Measurements from ENCODE around the gene WASF3. TPM values are rescaled to one million over a fixed set of nuclear protein-coding genes. Genes with fewer than 3 reads are reported as not detected.

WASF3 gene
- total and polyA plus RNA-seq, 2 experiments from 2014 or later = 9.9 to 20.7 TPM

DNA sequence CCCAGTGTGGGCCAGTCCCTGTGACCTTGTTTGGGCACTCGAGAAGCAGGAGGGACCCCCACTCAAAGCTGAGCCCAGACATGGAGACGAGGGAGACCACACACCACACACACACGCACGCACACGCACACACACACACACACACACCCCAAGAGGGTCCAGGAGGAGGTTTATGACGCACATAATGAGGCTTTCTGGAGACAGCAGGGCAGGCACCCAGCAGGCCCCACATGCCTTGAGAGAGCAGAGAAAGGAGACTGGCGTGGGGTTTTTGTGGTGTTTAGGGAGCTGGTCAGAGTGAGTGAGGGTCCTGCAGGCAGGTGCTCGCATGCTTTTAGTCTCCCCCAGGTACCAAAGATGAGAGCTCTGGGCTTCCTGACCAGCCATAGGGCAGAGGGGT, 160.7 kb downstream of the WASF3 start:
- Histone ChIP-seq H3K79me2 (replicated peaks; ENCODE audit: insufficient read depth) (no peaks in the 10 kb centered on the region), H3K4me2 (no peak overlapping the region), H3K27ac (ENCODE audit: low read depth) (no peak overlapping the region), H2AFZ (no peak overlapping the region), H3K4me1 (ENCODE audit: insufficient read depth) (no peaks in the 10 kb centered on the region), H3K9me2 (ENCODE audit: insufficient read depth) (no peaks in the 10 kb centered on the region), H4K20me1 (replicated peaks; ENCODE audit: insufficient read depth) (no peaks in the 10 kb centered on the region), H3F3A (replicated peaks; ENCODE audit: low read depth) (no peaks in the 10 kb centered on the region), H3K4me3 (no peak overlapping the region), H3K27me3 (ENCODE audit: insufficient read depth) (no peaks in the 10 kb centered on the region), H3K36me3 (ENCODE audit: insufficient read depth) (no peaks in the 10 kb centered on the region)
- Mint-ChIP-seq H3K27me3 (ENCODE audit: insufficient read depth, low read depth, poor library complexity) (peaks cover 5% of the 10 kb centered on the region), H3K4me1 (no peaks in the 10 kb centered on the region), H3K9me3 (peaks cover 12% of the 10 kb centered on the region), H3K36me3 (ENCODE audit: low read depth) (peaks cover 3% of the 10 kb centered on the region; the same call in 1 of the 3 replicates), H3K4me3 (no peak overlapping the region), H3K27ac (no peak overlapping the region)
- no peak for DNase-seq (ENCODE audit: low spot score)
- no peak for ATAC-seq
- no peak for TF ChIP-seq CREB1 (CRISPR knock-in tag; IDR thresholded peaks at IDR 0.05; ENCODE audit: low read depth)
- TF ChIP-seq, protein P1, sequence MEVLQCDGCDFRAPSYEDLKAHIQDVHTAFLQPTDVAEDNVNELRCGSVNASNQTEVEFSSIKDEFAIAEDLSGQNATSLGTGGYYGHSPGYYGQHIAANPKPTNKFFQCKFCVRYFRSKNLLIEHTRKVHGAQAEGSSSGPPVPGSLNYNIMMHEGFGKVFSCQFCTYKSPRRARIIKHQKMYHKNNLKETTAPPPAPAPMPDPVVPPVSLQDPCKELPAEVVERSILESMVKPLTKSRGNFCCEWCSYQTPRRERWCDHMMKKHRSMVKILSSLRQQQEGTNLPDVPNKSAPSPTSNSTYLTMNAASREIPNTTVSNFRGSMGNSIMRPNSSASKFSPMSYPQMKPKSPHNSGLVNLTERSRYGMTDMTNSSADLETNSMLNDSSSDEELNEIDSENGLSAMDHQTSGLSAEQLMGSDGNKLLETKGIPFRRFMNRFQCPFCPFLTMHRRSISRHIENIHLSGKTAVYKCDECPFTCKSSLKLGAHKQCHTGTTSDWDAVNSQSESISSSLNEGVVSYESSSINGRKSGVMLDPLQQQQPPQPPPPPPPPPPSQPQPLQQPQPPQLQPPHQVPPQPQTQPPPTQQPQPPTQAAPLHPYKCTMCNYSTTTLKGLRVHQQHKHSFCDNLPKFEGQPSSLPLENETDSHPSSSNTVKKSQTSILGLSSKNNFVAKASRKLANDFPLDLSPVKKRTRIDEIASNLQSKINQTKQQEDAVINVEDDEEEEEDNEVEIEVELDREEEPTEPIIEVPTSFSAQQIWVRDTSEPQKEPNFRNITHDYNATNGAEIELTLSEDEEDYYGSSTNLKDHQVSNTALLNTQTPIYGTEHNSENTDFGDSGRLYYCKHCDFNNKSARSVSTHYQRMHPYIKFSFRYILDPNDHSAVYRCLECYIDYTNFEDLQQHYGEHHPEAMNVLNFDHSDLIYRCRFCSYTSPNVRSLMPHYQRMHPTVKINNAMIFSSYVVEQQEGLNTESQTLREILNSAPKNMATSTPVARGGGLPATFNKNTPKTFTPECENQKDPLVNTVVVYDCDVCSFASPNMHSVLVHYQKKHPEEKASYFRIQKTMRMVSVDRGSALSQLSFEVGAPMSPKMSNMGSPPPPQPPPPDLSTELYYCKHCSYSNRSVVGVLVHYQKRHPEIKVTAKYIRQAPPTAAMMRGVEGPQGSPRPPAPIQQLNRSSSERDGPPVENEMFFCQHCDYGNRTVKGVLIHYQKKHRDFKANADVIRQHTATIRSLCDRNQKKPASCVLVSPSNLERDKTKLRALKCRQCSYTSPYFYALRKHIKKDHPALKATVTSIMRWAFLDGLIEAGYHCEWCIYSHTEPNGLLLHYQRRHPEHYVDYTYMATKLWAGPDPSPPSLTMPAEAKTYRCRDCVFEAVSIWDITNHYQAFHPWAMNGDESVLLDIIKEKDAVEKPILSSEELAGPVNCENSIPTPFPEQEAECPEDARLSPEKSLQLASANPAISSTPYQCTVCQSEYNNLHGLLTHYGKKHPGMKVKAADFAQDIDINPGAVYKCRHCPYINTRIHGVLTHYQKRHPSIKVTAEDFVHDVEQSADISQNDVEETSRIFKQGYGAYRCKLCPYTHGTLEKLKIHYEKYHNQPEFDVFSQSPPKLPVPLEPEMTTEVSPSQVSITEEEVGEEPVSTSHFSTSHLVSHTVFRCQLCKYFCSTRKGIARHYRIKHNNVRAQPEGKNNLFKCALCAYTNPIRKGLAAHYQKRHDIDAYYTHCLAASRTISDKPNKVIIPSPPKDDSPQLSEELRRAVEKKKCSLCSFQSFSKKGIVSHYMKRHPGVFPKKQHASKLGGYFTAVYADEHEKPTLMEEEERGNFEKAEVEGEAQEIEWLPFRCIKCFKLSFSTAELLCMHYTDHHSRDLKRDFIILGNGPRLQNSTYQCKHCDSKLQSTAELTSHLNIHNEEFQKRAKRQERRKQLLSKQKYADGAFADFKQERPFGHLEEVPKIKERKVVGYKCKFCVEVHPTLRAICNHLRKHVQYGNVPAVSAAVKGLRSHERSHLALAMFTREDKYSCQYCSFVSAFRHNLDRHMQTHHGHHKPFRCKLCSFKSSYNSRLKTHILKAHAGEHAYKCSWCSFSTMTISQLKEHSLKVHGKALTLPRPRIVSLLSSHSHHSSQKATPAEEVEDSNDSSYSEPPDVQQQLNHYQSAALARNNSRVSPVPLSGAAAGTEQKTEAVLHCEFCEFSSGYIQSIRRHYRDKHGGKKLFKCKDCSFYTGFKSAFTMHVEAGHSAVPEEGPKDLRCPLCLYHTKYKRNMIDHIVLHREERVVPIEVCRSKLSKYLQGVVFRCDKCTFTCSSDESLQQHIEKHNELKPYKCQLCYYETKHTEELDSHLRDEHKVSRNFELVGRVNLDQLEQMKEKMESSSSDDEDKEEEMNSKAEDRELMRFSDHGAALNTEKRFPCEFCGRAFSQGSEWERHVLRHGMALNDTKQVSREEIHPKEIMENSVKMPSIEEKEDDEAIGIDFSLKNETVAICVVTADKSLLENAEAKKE (CRISPR knock-in tag; IDR thresholded peaks at IDR 0.05) = no peak

DNA sequence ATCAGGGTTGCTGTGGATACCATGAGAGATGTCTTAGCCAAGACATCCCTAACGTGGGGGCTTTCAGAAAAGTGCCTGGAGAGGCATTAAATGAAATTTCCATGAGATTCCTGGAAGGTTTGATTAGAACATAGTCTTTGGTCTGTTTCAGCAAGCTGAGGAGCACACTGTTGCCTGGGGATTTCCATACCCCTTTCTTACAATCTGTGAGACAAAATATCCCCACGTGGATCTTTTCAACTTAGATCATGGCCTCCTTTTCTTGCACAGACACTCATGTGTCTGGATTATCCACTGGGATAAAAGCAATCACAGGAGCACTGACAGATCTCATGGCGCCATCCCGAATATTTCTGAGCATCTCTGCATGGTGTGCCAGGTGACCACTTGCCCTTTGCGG, 161.4 kb downstream of the WASF3 start:
- H3K79me2 ChIP-seq (replicated peaks; ENCODE audit: insufficient read depth) = no peaks in the 10 kb centered on the region
- H3K36me3 Mint-ChIP-seq (ENCODE audit: low read depth) = peaks cover 3% of the 10 kb centered on the region; the same call in 1 of the 3 replicates
- no peak overlapping the region for H3K27ac ChIP-seq (ENCODE audit: low read depth)
- no peak overlapping the region for H3K4me3 Mint-ChIP-seq
- no peaks in the 10 kb centered on the region for H3K36me3 ChIP-seq (ENCODE audit: insufficient read depth)
- H3K27me3 Mint-ChIP-seq (ENCODE audit: insufficient read depth, low read depth, poor library complexity) = peaks cover 5% of the 10 kb centered on the region
- ATAC-seq (no peak), DNase-seq (ENCODE audit: low spot score) (no peak)
- no peaks in the 10 kb centered on the region for H3K9me2 ChIP-seq (ENCODE audit: insufficient read depth)
- no peak overlapping the region for H2AFZ ChIP-seq
- no peak overlapping the region for H3K4me2 ChIP-seq
- H3K9me3 Mint-ChIP-seq = peaks cover 10% of the 10 kb centered on the region
- no peaks in the 10 kb centered on the region for H4K20me1 ChIP-seq (replicated peaks; ENCODE audit: insufficient read depth)
- H3K27me3 ChIP-seq (ENCODE audit: insufficient read depth) = no peaks in the 10 kb centered on the region
- H3F3A ChIP-seq (replicated peaks; ENCODE audit: low read depth) = no peaks in the 10 kb centered on the region
- no peak overlapping the region for H3K4me3 ChIP-seq
- H3K4me1 Mint-ChIP-seq = no peaks in the 10 kb centered on the region
- no peak overlapping the region for H3K27ac Mint-ChIP-seq
- TF ChIP-seq CREB1 (CRISPR knock-in tag; IDR thresholded peaks at IDR 0.05; ENCODE audit: low read depth) = no peak
- TF ChIP-seq ZNF331 (CRISPR knock-in tag; IDR thresholded peaks at IDR 0.05; ENCODE audit: low read depth) = no peak
- TF ChIP-seq STAT1 (IDR thresholded peaks at IDR 0.05; ENCODE audit: unreplicated experiment) = no peak
- TF ChIP-seq, protein P2, sequence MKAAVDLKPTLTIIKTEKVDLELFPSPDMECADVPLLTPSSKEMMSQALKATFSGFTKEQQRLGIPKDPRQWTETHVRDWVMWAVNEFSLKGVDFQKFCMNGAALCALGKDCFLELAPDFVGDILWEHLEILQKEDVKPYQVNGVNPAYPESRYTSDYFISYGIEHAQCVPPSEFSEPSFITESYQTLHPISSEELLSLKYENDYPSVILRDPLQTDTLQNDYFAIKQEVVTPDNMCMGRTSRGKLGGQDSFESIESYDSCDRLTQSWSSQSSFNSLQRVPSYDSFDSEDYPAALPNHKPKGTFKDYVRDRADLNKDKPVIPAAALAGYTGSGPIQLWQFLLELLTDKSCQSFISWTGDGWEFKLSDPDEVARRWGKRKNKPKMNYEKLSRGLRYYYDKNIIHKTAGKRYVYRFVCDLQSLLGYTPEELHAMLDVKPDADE (IDR thresholded peaks at IDR 0.05) = no peak
- no peak for TF ChIP-seq ZNF114 (CRISPR knock-in tag; IDR thresholded peaks at IDR 0.05)
- no peak for TF ChIP-seq NANOG (IDR thresholded peaks at IDR 0.05; ENCODE audit: borderline replicate concordance)
- no peak for TF ChIP-seq JUNB (IDR thresholded peaks at IDR 0.05; ENCODE audit: unreplicated experiment)
- TF ChIP-seq EZH2 (IDR thresholded peaks at IDR 0.05; ENCODE audit: low read depth, unreplicated experiment) = no peak
- H3K4me1 ChIP-seq (ENCODE audit: insufficient read depth) = no peaks in the 10 kb centered on the region

All from GM23338 (cell line).